ENCODE data around the gene MAN1C1. TPM values are rescaled to one million over a fixed set of nuclear protein-coding genes. Genes with fewer than 3 reads are reported as not detected.

Gene MAN1C1
- total and polyA plus RNA-seq, 8 donors, result 4.3 to 33.9 (median 6.1) TPM

GRCh38 chr1:25706146-25707089 lies 89.8 kb downstream of the MAN1C1 start:
- Histone ChIP-seq H3K27ac (no peak overlapping the region), H3K9me3 (no peaks in the 10 kb centered on the region), H3K36me3 (no peaks in the 10 kb centered on the region), H3K4me3 (no peak overlapping the region), H3K27me3 (no peaks in the 10 kb centered on the region), H3K4me1 (peaks cover 0 to 73% (median 47%) of the 10 kb centered on the region in 4 donors)
- intact Hi-C loops (cut with DNase I; ENCODE audit: low total_unique reads), result no loop called here
- 86 to 94% (median 92%) methylated on average over 8 of the region's 8 CpGs for WGBS, 5 donors
- DNase-seq, result no peak
- no peak for TF ChIP-seq CTCF (IDR thresholded peaks at IDR 0.05)
- TF ChIP-seq POLR2A (IDR thresholded peaks at IDR 0.05), result no peak
- TF ChIP-seq POLR2AphosphoS5 (IDR thresholded peaks at IDR 0.05), result no peak
- TF ChIP-seq EP300 (IDR thresholded peaks at IDR 0.05), result no peak

- H3K27me3 ChIP-seq, result no peaks in the 10 kb centered on the region
- peak overlapping the region in 2 of 5 donors; percentile 14 for H3K27ac ChIP-seq
- 77 to 86% (median 84%) methylated on average over 6 of the region's 6 CpGs for WGBS, 5 donors
- TF ChIP-seq POLR2A (IDR thresholded peaks at IDR 0.05) (no peak), EP300 (IDR thresholded peaks at IDR 0.05) (no peak), POLR2AphosphoS5 (IDR thresholded peaks at IDR 0.05) (no peak), CTCF (IDR thresholded peaks at IDR 0.05) (no peak)
- no peaks in the 10 kb centered on the region for H3K36me3 ChIP-seq
- intact Hi-C loops (cut with DNase I; ENCODE audit: low total_unique reads), result no loop called here
- H3K4me1 ChIP-seq, result peaks cover 5 to 73% (median 43%) of the 10 kb centered on the region in 4 donors
- DNase-seq, result peak in 1 of 2 donors; percentile 47
- no peaks in the 10 kb centered on the region for H3K9me3 ChIP-seq
- no peak overlapping the region for H3K4me3 ChIP-seq
Observed at GRCh38 chr1:25707280-25708016, 90.9 kb downstream of the MAN1C1 start.

GRCh38 chr1:25710583-25711347 lies 94.2 kb downstream of the MAN1C1 start:
- Histone ChIP-seq H3K4me3 (no peak overlapping the region), H3K4me1 (peaks cover 5 to 69% (median 31%) of the 10 kb centered on the region in 4 donors), H3K36me3 (no peaks in the 10 kb centered on the region), H3K27ac (peak overlapping the region in 3 of 5 donors; percentile 16 to 62 (median 39)), H3K9me3 (no peaks in the 10 kb centered on the region), H3K27me3 (no peaks in the 10 kb centered on the region)
- no peak for DNase-seq
- intact Hi-C loops (cut with DNase I; ENCODE audit: low total_unique reads), result no loop called here
- no peak for TF ChIP-seq POLR2AphosphoS5 (IDR thresholded peaks at IDR 0.05)
- no peak for TF ChIP-seq EP300 (IDR thresholded peaks at IDR 0.05)
- TF ChIP-seq CTCF (IDR thresholded peaks at IDR 0.05), result no peak
- TF ChIP-seq POLR2A (IDR thresholded peaks at IDR 0.05), result no peak
- WGBS, 5 donors, result 86 to 93% (median 87%) methylated on average over 7 of the region's 7 CpGs
